OCI-LY3 (cell line): ENCODE results near the gene PTPRN2.

ENCODE experiments used
- H2AFZ ChIP-seq: fragments of 200-600, 300-600 bp; shearing (Covaris generic); 2 replicates; pipeline ENCODE4 v1.6.0; 2014; ENCODE audit warnings: antibody characterized with exemption, low read depth, low read length
- H3K27ac ChIP-seq: fragments of 200-600, 300-600 bp; sonication (generic); 2 replicates; pipeline ENCODE4 v1.5.1; 2014; ENCODE audit warnings: mild to moderate bottlenecking, low read length, moderate library complexity, mixed read lengths
- H3K27me3 ChIP-seq: fragments of 200-600, 300-600 bp; sonication (generic); 2 replicates; pipeline ENCODE4 v1.6.1; 2014; ENCODE audit warnings: low read depth, low read length, mixed read lengths
- H3K36me3 ChIP-seq: fragments of 200-600, 300-600 bp; sonication (generic); replicated peaks from 2 replicates; pipeline ENCODE3; 2014; ENCODE audit warnings: low read depth, low read length, mixed read lengths
- H3K4me1 ChIP-seq: fragments of 300-600, 200-600 bp; sonication (generic); 2 replicates; pipeline ENCODE4 v1.6.1; 2014; ENCODE audit warnings: low read length, mixed read lengths
- H3K4me2 ChIP-seq: fragments of 200-600, 300-600 bp; sonication (generic); 2 replicates; pipeline ENCODE4 v1.6.1; 2014; ENCODE audit warnings: low read length, mixed read lengths
- H3K4me3 ChIP-seq: fragments of 300-600, 200-600 bp; sonication (generic); 2 replicates; pipeline ENCODE4 v1.5.1; 2014; ENCODE audit warnings: antibody characterized with exemption, mild to moderate bottlenecking, low read length, moderate library complexity
- H3K79me2 ChIP-seq: fragments of 300-600, 200-600 bp; shearing (Covaris generic); 2 replicates; pipeline ENCODE4 v1.6.1; 2014; ENCODE audit warnings: mild to moderate bottlenecking, low read length, mixed read lengths
- H3K9ac ChIP-seq: fragments of 300-600, 200-600 bp; shearing (Covaris generic); 2 replicates; pipeline ENCODE4 v1.6.0; 2014; ENCODE audit warnings: mild to moderate bottlenecking, low read length, moderate library complexity
- H3K9me3 ChIP-seq: fragments of 200-600, 300-600 bp; shearing (Covaris generic); 2 replicates; pipeline ENCODE4 v1.6.1; 2014; ENCODE audit warnings: low read length, mixed read lengths; ENCODE audit not compliant: insufficient read depth
- H4K20me1 ChIP-seq: fragments of 200-600, 300-600 bp; sonication (generic); 2 replicates; pipeline ENCODE4 v1.6.1; 2016; ENCODE audit warnings: low read length, mixed read lengths; ENCODE audit not compliant: insufficient read depth
- EZH2phosphoT487 ChIP-seq: fragments of 200-600 bp; shearing (Covaris generic); IDR thresholded peaks from 2 replicates; pipeline ENCODE4 v1.6.1; 2018; ENCODE audit warnings: antibody characterized with exemption, mixed run types, low read depth
- TF ChIP-seq, protein P1 (sequence below): fragments of 200-600, 300-600 bp; sonication (generic); IDR thresholded peaks from 2 replicates; pipeline ENCODE4 v1.5.1; 2014; ENCODE audit warnings: antibody characterized with exemption, low read length, low read depth

Gene PTPRN2

DNA sequence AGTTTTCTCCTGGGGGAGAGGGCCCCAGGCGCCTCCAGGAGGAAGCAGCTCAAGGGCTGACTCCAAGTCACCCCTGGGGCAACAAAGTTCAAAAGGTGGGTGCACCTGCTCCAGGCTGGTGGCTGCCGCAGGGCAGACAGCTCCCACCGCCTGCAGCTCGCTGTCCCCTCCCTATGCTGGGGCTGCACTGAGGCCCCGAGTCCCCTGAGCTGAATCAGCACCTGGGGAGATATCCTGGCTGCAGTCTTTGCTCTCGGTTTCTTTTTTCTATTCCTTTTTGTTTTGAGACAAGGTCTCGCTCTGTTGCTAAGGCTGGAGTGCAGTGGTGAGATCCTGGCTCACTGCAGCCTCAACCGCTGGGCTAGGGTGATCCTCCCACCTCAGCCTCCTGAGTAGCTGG, 1067.4 kb downstream of the PTPRN2 start:
- H3K27ac ChIP-seq: no peak overlapping the region
- no peak overlapping the region for H2AFZ ChIP-seq
- H3K4me2 ChIP-seq: peak overlapping the region; percentile 60
- H3K27me3 ChIP-seq: 0 out of 2 replicates have a peak, but pooled peaks cover 3% of the 10 kb centered on the region
- peaks cover 22% of the 10 kb centered on the region for H3K4me1 ChIP-seq
- H3K36me3 ChIP-seq: no peaks in the 10 kb centered on the region
- no peaks in the 10 kb centered on the region for H3K79me2 ChIP-seq
- TF ChIP-seq, protein P1, sequence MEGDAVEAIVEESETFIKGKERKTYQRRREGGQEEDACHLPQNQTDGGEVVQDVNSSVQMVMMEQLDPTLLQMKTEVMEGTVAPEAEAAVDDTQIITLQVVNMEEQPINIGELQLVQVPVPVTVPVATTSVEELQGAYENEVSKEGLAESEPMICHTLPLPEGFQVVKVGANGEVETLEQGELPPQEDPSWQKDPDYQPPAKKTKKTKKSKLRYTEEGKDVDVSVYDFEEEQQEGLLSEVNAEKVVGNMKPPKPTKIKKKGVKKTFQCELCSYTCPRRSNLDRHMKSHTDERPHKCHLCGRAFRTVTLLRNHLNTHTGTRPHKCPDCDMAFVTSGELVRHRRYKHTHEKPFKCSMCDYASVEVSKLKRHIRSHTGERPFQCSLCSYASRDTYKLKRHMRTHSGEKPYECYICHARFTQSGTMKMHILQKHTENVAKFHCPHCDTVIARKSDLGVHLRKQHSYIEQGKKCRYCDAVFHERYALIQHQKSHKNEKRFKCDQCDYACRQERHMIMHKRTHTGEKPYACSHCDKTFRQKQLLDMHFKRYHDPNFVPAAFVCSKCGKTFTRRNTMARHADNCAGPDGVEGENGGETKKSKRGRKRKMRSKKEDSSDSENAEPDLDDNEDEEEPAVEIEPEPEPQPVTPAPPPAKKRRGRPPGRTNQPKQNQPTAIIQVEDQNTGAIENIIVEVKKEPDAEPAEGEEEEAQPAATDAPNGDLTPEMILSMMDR: no peak
- no peak for TF ChIP-seq EZH2phosphoT487
- no peaks in the 10 kb centered on the region for H4K20me1 ChIP-seq
- H3K9me3 ChIP-seq: no peaks in the 10 kb centered on the region
- H3K4me3 ChIP-seq: peak overlapping the region; percentile 47
- H3K9ac ChIP-seq: no peak overlapping the region

DNA sequence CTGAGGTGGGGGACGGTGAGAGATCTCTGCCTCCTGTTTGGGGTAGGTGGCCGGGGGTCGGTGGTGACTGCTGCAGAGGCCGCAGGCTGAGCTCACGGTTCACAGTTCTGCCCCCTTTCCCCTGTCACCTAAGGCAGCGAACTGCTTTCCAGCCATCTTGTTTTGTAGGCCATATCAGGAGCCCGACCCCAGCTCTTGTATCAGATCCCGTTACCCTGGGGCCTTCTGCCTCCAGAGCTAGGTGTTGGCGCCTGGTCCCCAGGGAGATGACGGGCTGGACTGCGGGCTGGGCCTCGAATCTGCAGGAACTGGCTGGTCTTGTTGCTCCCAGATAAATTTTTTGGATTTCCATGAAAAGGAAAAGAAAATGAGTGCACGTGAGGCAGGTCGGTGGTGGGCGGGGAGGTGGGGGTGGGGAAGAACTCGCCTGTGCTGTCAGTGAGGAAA, 1067.8 kb downstream of the PTPRN2 start:
- no peak overlapping the region for H2AFZ ChIP-seq
- no peaks in the 10 kb centered on the region for H4K20me1 ChIP-seq
- TF ChIP-seq EZH2phosphoT487: no peak
- TF ChIP-seq, protein P1: no peak
- peak overlapping the region; percentile 47 for H3K4me3 ChIP-seq
- no peak overlapping the region for H3K27ac ChIP-seq
- peaks cover 22% of the 10 kb centered on the region for H3K4me1 ChIP-seq
- H3K9me3 ChIP-seq: no peaks in the 10 kb centered on the region
- H3K9ac ChIP-seq: peak overlapping the region; percentile 4; the same call in 1 of the 2 replicates
- H3K79me2 ChIP-seq: no peaks in the 10 kb centered on the region
- 0 out of 2 replicates have a peak, but pooled peaks cover 3% of the 10 kb centered on the region for H3K27me3 ChIP-seq
- no peaks in the 10 kb centered on the region for H3K36me3 ChIP-seq
- peak overlapping the region; percentile 60 for H3K4me2 ChIP-seq

DNA sequence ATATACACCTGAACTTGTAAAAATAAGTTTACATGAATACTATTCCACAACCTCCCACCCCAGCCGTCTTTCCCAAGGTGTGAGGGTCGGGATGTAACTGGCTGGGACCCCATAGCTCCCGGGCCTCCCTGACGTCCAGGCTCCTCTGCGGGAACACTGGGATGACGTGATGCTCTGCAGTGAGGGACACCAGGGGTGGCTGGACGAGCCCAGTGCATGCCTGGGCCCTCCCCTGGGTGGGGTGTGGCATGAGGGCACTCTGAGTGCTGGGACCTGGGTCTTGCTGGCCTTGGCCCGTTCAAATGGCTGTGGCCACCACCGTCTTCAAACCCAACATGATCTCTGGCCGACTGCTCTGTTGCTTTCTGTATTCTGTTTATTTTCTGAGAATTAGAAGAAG, 1068.4 kb downstream of the PTPRN2 start:
- Histone ChIP-seq H3K4me3 (peak overlapping the region; percentile 47; the same call in 1 of the 2 replicates), H3K79me2 (no peaks in the 10 kb centered on the region), H3K4me2 (peak overlapping the region; percentile 60; the same call in 1 of the 2 replicates), H3K9ac (no peak overlapping the region), H3K27ac (no peak overlapping the region), H4K20me1 (no peaks in the 10 kb centered on the region), H2AFZ (no peak overlapping the region), H3K27me3 (0 out of 2 replicates have a peak, but pooled peaks cover 3% of the 10 kb centered on the region), H3K4me1 (peaks cover 22% of the 10 kb centered on the region), H3K36me3 (no peaks in the 10 kb centered on the region), H3K9me3 (no peaks in the 10 kb centered on the region)
- TF ChIP-seq, protein P1: no peak

DNA sequence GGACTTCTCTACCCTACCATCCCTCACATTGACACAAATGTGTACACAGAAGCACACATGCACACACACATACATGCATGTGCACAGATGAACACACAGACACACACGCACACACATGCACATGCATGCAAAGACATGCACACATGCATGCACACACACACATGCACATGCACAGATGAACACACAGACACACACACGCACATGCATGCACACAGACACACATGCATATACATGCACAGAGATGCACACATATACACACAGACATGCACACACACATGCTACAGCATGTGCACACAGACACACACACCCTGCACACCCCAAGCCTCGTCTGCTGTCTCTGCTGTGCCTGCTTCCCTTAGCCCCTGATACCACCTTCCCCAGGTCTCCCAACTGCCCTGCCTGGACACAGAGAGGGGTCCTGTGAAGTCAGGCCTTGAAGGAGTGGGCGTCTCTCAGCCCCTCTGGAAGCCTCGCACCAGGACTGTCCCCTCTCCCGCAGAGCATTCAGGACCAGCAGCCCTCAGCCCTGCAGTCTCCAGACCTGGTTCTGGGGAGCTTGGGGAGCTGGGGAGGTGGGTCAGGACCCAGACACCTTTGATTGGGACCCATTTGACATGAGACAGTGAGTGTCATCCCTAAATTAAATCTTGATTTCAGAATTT, 1069.0 kb downstream of the PTPRN2 start:
- Histone ChIP-seq H3K4me2 (no peak overlapping the region), H4K20me1 (no peaks in the 10 kb centered on the region), H3K9me3 (no peaks in the 10 kb centered on the region), H3K4me3 (no peak overlapping the region), H3K27me3 (0 out of 2 replicates have a peak, but pooled peaks cover 3% of the 10 kb centered on the region), H3K4me1 (peaks cover 22% of the 10 kb centered on the region), H3K9ac (no peak overlapping the region), H3K36me3 (no peaks in the 10 kb centered on the region), H3K79me2 (no peaks in the 10 kb centered on the region), H3K27ac (no peak overlapping the region), H2AFZ (no peak overlapping the region)
- TF ChIP-seq, protein P1: no peak
- no peak for TF ChIP-seq EZH2phosphoT487
